H54 (cell line): ENCODE measurements around the gene BARD1.
"Not testable (repeated sequence)": the region's sequence is repeated elsewhere in the genome, so short reads cannot be mapped to it uniquely, and the experiment has no call there.

ENCODE experiments used
- DNase-seq: peaks from one replicate; pipeline ENCODE4 v3.0.0; 2011; ENCODE audit warnings: low spot score, mixed read lengths; ENCODE audit not compliant: insufficient read length
- FAIRE-seq: peaks from 3 replicates; lab custom pipeline; 2011; peaks lifted over from hg19 to GRCh38; lab: Jason Lieb, UNC
- POLR2A ChIP-seq: IDR thresholded peaks from 2 replicates; pipeline ENCODE4 v1.6.1; 2011; ENCODE audit warnings: low read depth, mild to moderate bottlenecking, low read length

The BARD1 gene

GRCh38 chr2:214800180-214800579, 9.3 kb downstream of the BARD1 start:
- DNase-seq: no peak
- no peak for TF ChIP-seq POLR2A
- no peak for FAIRE-seq

- DNase-seq: no peak
- peak; percentile 69 for FAIRE-seq
- TF ChIP-seq POLR2A: no peak
Observed at GRCh38 chr2:214796911-214797310, 12.6 kb downstream of the BARD1 start.

DNA sequence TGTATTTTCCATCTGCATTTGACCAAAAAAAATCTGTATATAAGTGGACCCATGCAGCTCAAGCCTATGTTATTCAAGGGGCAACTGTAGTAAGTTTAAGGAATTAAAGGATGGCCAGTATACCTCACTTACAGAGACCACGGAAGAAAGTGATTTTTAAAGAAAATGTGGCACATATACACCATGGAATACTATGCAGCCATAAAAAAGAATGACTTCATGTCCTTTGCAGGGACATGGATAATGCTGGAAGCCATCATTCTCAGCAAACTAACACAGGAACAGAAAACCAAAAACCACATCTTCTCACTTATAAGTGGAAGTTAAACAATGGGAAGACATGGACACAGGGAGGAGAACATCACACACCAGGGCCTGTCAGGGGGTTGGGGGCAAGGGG, 26.3 kb downstream of the BARD1 start:
- not testable (repeated sequence) for FAIRE-seq

GRCh38 chr2:214782671-214783070, 26.8 kb downstream of the BARD1 start:
- no peak for TF ChIP-seq POLR2A
- DNase-seq (no peak), FAIRE-seq (no peak)

More for the DNA sequence above, 26.3 kb downstream of the BARD1 start:
- DNase-seq: not testable (repeated sequence)

- DNase-seq: no peak
- no peak for FAIRE-seq
- TF ChIP-seq POLR2A: no peak
Observed at GRCh38 chr2:214781226-214781625, 28.3 kb downstream of the BARD1 start.

GRCh38 chr2:214775971-214776370, 33.5 kb downstream of the BARD1 start:
- FAIRE-seq (no peak), DNase-seq (no peak)
- no peak for TF ChIP-seq POLR2A

GRCh38 chr2:214774108-214774507, 35.4 kb downstream of the BARD1 start:
- TF ChIP-seq POLR2A: no peak
- FAIRE-seq (no peak), DNase-seq (no peak)

GRCh38 chr2:214772443-214773015, 37.0 kb downstream of the BARD1 start:
- no peak for TF ChIP-seq POLR2A
- DNase-seq (no peak), FAIRE-seq (no peak)

- DNase-seq: no peak
- FAIRE-seq: no peak
- no peak for TF ChIP-seq POLR2A
Observed at GRCh38 chr2:214765180-214765579, 44.3 kb downstream of the BARD1 start.

DNA sequence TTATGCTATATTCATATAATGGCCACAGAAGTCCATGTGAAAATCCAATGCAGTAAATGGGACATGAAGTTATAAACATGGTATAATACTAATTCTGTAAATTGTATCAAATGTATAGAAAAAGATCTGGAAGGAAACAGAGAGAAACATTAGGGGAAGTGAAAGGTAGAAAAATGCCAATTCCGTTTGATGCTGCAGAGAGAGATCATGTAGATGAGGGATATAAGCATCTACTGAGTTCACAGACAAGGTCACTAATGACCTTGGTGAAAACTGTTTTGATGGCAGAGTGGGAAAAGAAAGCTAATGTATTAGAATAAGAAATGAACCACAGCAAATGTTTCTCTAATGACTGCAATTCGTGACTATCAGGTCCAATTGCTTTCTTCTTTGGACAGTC, 56.0 kb downstream of the BARD1 start:
- TF ChIP-seq POLR2A: no peak
- DNase-seq (no peak), FAIRE-seq (peak; percentile 15)

GRCh38 chr2:214750529-214750928, 59.0 kb downstream of the BARD1 start:
- no peak for FAIRE-seq
- DNase-seq: no peak
- no peak for TF ChIP-seq POLR2A

DNA sequence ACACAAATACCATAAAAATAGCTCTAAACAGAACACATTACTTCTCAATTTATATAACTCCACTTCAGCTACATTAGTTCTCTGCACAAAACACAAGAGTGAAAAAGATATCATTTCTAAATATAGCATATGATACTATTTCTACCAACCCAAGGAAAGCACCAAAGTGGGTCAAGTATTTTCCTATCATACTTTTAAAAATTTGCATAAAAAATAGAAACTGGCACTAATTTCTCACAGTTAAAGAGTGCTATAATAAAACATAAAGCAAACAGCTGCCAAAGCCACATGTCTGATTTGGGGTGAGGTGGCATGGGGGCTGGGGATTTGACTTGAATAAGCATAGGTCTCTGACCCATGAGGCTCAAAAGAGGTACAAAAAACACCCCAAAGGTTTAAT, 61.5 kb downstream of the BARD1 start:
- DNase-seq (no peak), FAIRE-seq (no peak)
- no peak for TF ChIP-seq POLR2A

DNA sequence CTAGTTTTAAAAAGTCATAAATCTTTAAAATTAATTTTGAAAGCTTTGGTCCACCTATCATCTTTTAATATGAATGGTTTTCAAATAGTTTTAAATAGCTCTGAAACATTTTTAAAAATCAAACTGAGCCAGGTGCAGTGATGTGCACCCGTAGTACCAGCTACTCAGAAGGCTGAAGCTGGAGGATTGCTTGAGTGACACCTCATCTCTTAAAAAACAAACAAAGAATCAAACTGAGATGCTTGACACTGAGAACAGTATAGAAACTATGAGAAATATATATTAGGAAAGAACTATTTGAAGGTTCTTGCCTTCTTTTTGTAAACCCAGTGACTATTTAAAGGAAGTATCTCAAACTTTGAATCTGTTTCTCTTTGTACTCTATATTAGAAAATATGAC, 67.4 kb downstream of the BARD1 start:
- FAIRE-seq (no peak), DNase-seq (no peak)
- no peak for TF ChIP-seq POLR2A

DNA sequence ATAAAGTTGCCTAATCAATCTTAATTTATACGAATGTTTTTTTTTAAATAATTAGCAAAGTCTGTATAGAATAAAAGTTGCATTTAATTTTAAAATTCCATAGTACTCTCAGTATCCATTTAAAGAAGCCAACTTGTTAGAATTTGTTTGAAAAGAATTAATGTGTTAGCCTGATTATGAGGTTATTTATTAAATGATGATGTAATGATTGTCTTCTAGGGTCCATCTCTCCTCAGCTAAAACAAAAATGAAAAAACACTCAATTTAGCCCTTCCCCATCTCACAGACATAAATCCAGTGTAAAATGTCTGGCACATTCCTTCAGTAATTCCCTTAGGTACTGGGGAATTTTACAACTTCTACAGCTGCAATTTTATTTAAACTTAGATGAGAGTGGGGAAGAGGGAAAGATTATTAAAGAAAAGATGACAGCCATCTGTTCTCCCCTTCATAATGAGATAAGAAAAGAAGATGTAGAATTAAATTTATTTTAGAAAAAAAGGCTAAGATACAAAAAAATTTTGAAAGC, 68.6 kb downstream of the BARD1 start:
- FAIRE-seq: no peak
- no peak for DNase-seq
- no peak for TF ChIP-seq POLR2A

GRCh38 chr2:214737188-214737587, 72.3 kb downstream of the BARD1 start:
- no peak for TF ChIP-seq POLR2A
- DNase-seq: no peak
- FAIRE-seq: no peak
